GM20000 (cell line): Measurements from ENCODE around the gene SLC15A3.

ENCODE experiments used
- DNase-seq: peaks from one replicate; pipeline ENCODE4 v3.0.0; 2012; ENCODE audit warnings: low spot score
- CTCF ChIP-seq: IDR thresholded peaks from 2 replicates; pipeline ENCODE4 v1.5.1; 2012; ENCODE audit warnings: mild to moderate bottlenecking, control low read depth; ENCODE audit errors: extremely low read depth, missing control alignments

Gene SLC15A3

DNA sequence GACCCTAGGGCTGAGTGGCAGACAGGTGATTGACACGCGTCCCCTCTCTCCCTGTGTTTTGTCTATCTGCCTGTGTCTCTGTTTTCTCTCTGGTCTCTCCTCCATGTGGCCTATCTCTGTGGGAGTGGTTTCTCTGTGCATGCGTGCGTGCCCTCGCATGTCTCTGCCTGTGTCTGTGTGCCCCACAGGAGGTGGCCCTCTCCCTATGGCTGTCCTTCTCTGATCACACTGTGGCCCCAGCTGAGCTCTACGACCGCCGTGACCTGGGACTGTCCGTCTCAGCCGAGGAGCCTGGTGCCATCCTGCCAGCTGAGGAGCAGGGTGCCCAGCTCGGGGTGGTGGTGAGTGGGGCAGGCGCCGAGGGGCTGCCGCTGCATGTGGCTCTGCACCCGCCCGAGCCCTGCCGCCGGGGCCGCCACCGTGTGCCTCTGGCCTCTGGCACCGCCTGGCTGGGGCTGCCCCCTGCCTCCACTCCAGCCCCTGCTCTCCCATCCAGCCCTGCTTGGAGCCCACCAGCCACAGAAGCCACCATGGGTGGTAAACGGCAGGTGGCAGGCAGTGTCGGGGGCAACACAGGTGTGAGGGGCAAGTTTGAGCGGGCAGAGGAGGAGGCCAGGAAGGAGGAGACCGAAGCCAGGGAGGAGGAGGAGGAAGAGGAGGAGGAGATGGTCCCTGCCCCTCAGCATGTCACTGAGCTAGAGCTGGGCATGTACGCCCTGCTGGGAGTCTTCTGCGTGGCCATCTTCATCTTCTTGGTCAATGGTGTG lies 16.1 kb downstream of the SLC15A3 start:
- TF ChIP-seq CTCF = no peak
- DNase-seq = no peak

DNA sequence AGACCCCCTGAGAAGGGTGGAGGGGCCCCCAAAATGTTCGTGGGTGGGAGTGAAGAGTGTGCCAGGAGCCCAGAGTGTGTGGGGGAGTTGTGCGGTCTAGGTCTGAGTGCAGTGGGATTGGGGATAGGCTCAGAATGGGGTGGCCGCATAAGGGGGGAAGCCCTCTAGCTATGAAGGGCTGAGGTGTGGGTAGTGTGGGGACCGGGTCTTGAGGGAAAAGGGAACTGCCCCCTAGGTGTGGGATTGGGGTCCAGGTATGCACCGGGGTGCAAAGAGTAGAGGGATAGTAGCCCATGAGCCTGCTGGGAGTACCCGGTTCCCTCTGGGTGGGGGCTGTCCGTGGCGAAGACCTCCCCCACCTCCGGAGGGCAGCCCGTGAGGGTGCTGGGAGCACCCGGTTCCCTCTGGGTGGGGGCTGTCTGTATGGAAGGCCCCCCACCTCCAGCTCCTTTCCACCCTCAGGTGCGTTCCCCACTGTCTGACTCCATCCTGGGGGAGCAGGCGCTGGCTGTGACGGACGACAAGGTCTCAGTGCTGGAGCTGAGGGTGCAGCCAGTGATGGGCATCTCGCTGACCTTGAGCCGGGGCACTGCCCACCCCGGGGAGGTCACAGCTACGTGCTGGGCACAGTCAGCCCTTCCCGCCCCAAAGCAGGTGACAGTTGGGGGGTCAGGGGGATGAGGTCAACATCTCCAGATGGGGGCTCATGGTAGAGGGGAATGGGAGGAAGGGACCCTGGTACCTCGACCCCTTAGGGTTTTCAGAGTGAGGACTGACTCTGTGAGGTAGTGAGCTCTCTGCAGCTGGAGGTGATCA lies 17.0 kb downstream of the SLC15A3 start:
- no peak for DNase-seq
- TF ChIP-seq CTCF = no peak

GRCh38 chr11:60934124-60934789 lies 17.7 kb downstream of the SLC15A3 start:
- TF ChIP-seq CTCF = no peak
- DNase-seq = no peak

DNA sequence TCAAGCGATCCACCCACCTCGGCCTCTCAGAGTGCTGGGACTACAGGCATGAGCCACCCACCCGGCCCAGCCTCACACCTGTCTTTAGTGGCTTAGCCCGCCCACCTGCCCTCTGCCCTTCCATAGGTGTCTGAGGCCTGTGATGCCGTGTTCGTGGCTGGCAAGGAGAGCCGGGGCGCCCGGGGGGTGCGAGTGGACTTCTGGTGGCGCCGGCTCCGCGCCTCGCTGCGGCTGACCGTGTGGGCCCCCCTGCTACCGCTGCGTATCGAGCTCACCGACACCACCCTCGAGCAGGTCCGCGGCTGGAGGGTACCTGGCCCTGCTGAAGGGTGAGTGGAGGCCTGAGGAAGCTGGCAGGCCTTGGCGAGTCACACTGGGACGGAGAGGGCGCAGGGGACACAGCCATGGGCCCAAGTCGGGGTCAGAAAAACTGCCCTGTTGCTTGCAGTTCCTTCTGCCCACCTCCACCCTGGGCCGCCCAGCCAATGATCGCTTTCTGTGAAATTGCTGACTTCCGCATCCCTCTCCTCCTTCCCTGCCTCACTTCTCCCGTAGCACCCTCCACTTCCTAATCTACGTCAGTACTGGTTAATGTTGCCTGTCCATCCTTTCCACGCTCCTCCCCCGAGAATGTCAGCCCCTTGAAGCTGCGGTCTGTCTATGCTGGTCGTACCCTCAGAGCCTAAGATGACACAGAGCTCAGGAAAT lies 18.4 kb downstream of the SLC15A3 start:
- DNase-seq = no peak

DNA sequence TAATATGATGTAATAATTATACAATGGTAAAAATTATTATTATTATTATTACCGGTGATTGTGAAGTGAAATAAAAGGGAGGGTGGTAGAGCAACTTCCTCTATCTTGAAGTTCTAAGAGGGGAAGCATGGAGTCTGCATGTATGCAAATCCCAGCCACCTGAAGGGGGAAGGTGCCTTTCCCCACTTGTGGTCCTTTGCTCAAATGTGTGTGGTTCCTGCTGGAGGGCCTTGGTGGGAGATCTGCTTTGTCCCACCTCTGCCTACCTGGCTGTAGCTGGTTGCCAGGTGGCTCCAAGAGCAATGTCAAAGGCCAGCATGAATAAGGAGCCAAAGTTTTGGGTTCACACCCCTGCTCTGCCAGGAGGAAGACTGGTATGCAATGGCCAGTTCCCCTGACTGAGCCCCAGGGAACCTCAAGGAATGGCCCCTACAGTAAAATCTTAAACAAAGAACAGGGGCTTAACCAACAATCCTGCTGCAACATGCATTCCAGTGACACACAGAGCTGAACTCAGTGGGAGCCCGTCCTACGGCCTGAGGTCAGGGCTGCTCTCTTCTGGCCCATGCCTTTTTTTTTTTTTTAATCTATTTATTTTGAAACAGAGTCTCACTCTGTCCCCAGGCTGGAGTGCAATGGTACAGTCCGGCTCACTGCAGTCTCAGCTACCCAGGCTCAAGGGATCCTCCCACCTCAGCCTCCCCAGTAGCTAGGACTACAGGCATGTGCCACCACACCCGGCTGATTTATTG lies 19.2 kb downstream of the SLC15A3 start:
- TF ChIP-seq CTCF = no peak
- no peak for DNase-seq

More for the DNA sequence above, 18.4 kb downstream of the SLC15A3 start:
- TF ChIP-seq CTCF = no peak

GRCh38 chr11:60931917-60932316 lies 20.1 kb downstream of the SLC15A3 start:
- no peak for DNase-seq
- TF ChIP-seq CTCF = no peak
